Measurements from ENCODE around the gene RYR2. TPM values are rescaled to one million over a fixed set of nuclear protein-coding genes. Genes with fewer than 3 reads are reported as not detected.

The RYR2 gene
- total and polyA plus RNA-seq, 4 donors: 0.43 to 11.6 (median 2.0) TPM

DNA sequence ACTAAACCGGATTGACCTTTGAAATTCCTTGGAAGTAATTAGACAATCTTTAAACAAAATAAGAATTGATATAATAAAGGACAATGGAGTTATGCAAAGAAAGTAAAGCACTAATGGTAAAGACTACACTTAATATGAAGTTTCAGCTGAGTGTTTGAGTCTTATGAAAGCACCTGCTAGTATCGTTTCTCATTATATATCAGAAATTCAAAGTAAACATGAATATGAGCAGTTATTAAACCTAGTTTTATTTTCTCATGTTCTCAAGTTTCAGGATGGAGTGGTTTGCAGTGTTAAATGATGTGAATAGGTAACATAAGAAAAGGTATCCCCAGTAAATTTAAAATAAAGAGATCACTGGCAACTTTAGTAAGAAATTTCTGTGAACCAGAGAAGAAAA, 660.2 kb downstream of the RYR2 start:
- TF ChIP-seq, protein P1, sequence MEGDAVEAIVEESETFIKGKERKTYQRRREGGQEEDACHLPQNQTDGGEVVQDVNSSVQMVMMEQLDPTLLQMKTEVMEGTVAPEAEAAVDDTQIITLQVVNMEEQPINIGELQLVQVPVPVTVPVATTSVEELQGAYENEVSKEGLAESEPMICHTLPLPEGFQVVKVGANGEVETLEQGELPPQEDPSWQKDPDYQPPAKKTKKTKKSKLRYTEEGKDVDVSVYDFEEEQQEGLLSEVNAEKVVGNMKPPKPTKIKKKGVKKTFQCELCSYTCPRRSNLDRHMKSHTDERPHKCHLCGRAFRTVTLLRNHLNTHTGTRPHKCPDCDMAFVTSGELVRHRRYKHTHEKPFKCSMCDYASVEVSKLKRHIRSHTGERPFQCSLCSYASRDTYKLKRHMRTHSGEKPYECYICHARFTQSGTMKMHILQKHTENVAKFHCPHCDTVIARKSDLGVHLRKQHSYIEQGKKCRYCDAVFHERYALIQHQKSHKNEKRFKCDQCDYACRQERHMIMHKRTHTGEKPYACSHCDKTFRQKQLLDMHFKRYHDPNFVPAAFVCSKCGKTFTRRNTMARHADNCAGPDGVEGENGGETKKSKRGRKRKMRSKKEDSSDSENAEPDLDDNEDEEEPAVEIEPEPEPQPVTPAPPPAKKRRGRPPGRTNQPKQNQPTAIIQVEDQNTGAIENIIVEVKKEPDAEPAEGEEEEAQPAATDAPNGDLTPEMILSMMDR (IDR thresholded peaks at IDR 0.05; ENCODE audit: control extremely low read depth, extremely low read depth): no peak
- no peak for ATAC-seq (ENCODE audit: insufficient read depth, low FRiP score)
- 71 to 84% methylated on average over 2 of the region's 2 CpGs for WGBS, 2 donors

DNA sequence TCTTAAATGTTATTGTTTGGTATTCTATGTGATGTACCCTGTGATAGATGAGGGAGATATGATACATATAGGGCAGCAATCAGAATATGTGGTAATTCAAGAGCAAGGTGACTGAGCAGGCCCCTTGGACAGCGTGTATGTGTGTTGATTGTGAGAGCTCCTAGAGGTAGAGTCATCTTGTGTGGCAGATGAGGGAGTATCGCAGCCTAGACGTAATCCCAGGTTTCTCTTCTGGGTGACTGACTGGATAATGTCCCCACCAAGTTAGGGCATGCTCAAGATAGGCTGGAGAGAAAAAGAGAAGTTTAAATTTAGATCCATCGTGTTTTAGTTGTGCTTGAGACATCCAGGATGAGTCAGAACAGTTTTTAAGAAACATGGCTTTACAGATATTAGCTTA, 663.5 kb downstream of the RYR2 start:
- no peak overlapping the region for H3K27ac ChIP-seq (ENCODE audit: low read depth in 1 of 2, low read length in 1 of 2)
- TF ChIP-seq, protein P1 (IDR thresholded peaks at IDR 0.05; ENCODE audit: control extremely low read depth, extremely low read depth): no peak
- no peak overlapping the region for H3K4me3 ChIP-seq
- H3K9me3 ChIP-seq (ENCODE audit: control insufficient read depth in 4 of 4, insufficient read depth in 3 of 4, low read length in 3 of 4): no peaks in the 10 kb centered on the region
- no peaks in the 10 kb centered on the region for H3K36me3 ChIP-seq (ENCODE audit: control insufficient read depth in 4 of 4, insufficient read depth in 4 of 4, low read length in 4 of 4)
- no peak overlapping the region for H3K9ac ChIP-seq (ENCODE audit: insufficient read depth in 1 of 2, low read length in 2 of 2)
- H3K4me1 ChIP-seq (ENCODE audit: control insufficient read depth in 5 of 5, insufficient read depth in 5 of 5, low read length in 5 of 5): peaks cover 0 to 2% (median 0%) of the 10 kb centered on the region in 5 donors
- no peak for ATAC-seq (ENCODE audit: insufficient read depth, low FRiP score)
- WGBS, 2 donors: 82 to 84% methylated on average over 4 of the region's 4 CpGs
- no peaks in the 10 kb centered on the region for H3K27me3 ChIP-seq (ENCODE audit: control insufficient read depth in 3 of 3, insufficient read depth in 3 of 3, low read length in 2 of 3)
- DNase-seq: no peak

More for the DNA sequence above, 660.2 kb downstream of the RYR2 start:
- Histone ChIP-seq H3K9ac (ENCODE audit: insufficient read depth in 1 of 2, low read length in 2 of 2) (no peak overlapping the region), H3K27me3 (ENCODE audit: control insufficient read depth in 3 of 3, insufficient read depth in 3 of 3, low read length in 2 of 3) (no peaks in the 10 kb centered on the region), H3K36me3 (ENCODE audit: control insufficient read depth in 4 of 4, insufficient read depth in 4 of 4, low read length in 4 of 4) (no peaks in the 10 kb centered on the region), H3K9me3 (ENCODE audit: control insufficient read depth in 4 of 4, insufficient read depth in 3 of 4, low read length in 3 of 4) (no peaks in the 10 kb centered on the region), H3K4me1 (ENCODE audit: control insufficient read depth in 5 of 5, insufficient read depth in 5 of 5, low read length in 5 of 5) (peaks cover 0 to 2% (median 0%) of the 10 kb centered on the region in 5 donors), H3K27ac (ENCODE audit: low read depth in 1 of 2, low read length in 1 of 2) (no peak overlapping the region), H3K4me3 (no peak overlapping the region)
- DNase-seq: no peak

DNA sequence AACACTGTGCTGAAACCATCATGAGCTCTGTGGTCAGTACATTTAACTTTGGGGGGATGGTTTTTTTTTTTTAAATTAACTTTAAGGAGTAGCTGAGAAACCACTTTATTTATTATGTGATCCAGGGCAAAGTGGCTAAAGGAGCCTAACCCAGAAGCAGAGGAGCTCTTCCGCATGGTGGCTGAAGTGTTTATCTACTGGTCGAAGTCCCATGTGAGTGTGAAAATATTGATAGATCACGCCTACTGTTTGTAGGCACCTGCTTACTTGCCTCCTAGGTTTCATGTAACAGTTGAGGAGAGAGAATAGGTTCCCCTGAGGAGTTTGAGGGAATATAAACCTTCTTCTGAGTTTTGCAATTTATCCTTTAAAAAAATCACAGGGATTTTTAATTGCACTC, 667.4 kb downstream of the RYR2 start:
- no peaks in the 10 kb centered on the region for H3K9me3 ChIP-seq (ENCODE audit: control insufficient read depth in 4 of 4, insufficient read depth in 3 of 4, low read length in 3 of 4)
- no peak overlapping the region for H3K4me3 ChIP-seq
- H3K9ac ChIP-seq (ENCODE audit: insufficient read depth in 1 of 2, low read length in 2 of 2): no peak overlapping the region
- H3K27ac ChIP-seq (ENCODE audit: low read depth in 1 of 2, low read length in 1 of 2): no peak overlapping the region
- H3K27me3 ChIP-seq (ENCODE audit: control insufficient read depth in 3 of 3, insufficient read depth in 3 of 3, low read length in 2 of 3): no peaks in the 10 kb centered on the region
- 58 to 81% methylated on average over 3 of the region's 3 CpGs for WGBS, 2 donors
- TF ChIP-seq, protein P1 (IDR thresholded peaks at IDR 0.05; ENCODE audit: control extremely low read depth, extremely low read depth): no peak
- H3K4me1 ChIP-seq (ENCODE audit: control insufficient read depth in 5 of 5, insufficient read depth in 5 of 5, low read length in 5 of 5): peaks cover 0 to 21% (median 3%) of the 10 kb centered on the region in 5 donors
- H3K36me3 ChIP-seq (ENCODE audit: control insufficient read depth in 4 of 4, insufficient read depth in 4 of 4, low read length in 4 of 4): no peaks in the 10 kb centered on the region
- DNase-seq: no peak
- ATAC-seq (ENCODE audit: insufficient read depth, low FRiP score): no peak

DNA sequence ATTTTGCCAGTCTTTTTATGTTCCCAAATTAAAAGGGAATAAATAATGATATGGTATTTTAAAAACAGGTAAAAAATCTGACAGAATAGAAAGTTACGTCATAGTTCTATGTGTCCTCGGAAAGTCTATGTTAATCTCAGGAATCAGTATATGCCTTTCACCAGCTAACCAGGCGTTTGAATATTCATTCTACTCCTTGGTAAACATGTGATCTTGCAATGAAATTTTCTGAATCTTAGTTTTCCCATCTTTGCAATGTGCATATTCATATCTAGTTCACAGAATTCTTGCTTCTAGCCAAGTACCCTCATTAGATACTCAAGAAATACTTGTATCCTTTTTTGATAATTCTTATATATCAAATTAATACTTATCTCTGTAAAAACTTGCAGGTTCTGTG, 669.3 kb downstream of the RYR2 start:
- DNase-seq: no peak
- H3K27ac ChIP-seq (ENCODE audit: low read depth in 1 of 2, low read length in 1 of 2): no peak overlapping the region
- ATAC-seq (ENCODE audit: insufficient read depth, low FRiP score): no peak
- no peak overlapping the region for H3K9ac ChIP-seq (ENCODE audit: insufficient read depth in 1 of 2, low read length in 2 of 2)
- H3K9me3 ChIP-seq (ENCODE audit: control insufficient read depth in 4 of 4, insufficient read depth in 3 of 4, low read length in 3 of 4): no peaks in the 10 kb centered on the region
- H3K4me3 ChIP-seq: no peak overlapping the region
- TF ChIP-seq, protein P1 (IDR thresholded peaks at IDR 0.05; ENCODE audit: control extremely low read depth, extremely low read depth): no peak
- WGBS, 2 donors: 85 to 89% methylated on average over 3 of the region's 3 CpGs
- no peaks in the 10 kb centered on the region for H3K36me3 ChIP-seq (ENCODE audit: control insufficient read depth in 4 of 4, insufficient read depth in 4 of 4, low read length in 4 of 4)
- H3K27me3 ChIP-seq (ENCODE audit: control insufficient read depth in 3 of 3, insufficient read depth in 3 of 3, low read length in 2 of 3): no peaks in the 10 kb centered on the region
- H3K4me1 ChIP-seq (ENCODE audit: control insufficient read depth in 5 of 5, insufficient read depth in 5 of 5, low read length in 5 of 5): peaks cover 0 to 21% (median 3%) of the 10 kb centered on the region in 5 donors
